Natural killer cell (primary cell): Measurements from ENCODE around the gene NBL1. TPM values are rescaled to one million over a fixed set of nuclear protein-coding genes. Genes with fewer than 3 reads are reported as not detected.
A peak's percentile ranks its signal among the peaks of the same experiment; 100 is the strongest.

Experiments
- ATAC-seq, 3 donors: fragments of 150-1000 bp in 2 of 3; fragments of 200-7000 bp in 1 of 3; cut with Tn5 transposase; 1 replicate in 1 of 3; 2 replicates in 2 of 3; pipeline ENCODE4 v1.10.0; 2021; ENCODE audit warnings: mild to moderate bottlenecking in 2 of 3, moderate library complexity in 2 of 3
- DNase-seq, 2 donors: peaks; one replicate each; pipeline versions ENCODE4 v3.0.0 to v3.0.0-alpha.2; 2013 to 2021; ENCODE audit warnings: mixed read lengths in 1 of 2
- H3K27ac ChIP-seq: one replicate; pipeline ENCODE4 v1.5.1; 2013; ENCODE audit warnings: mild to moderate bottlenecking, low read length
- H3K27me3 ChIP-seq: one replicate; pipeline ENCODE4 v1.6.1; 2013; ENCODE audit warnings: low read length; ENCODE audit not compliant: control insufficient read depth, insufficient read depth
- H3K36me3 ChIP-seq: one replicate; pipeline ENCODE4 v1.6.1; 2013; ENCODE audit warnings: low read length; ENCODE audit not compliant: control insufficient read depth, insufficient read depth
- H3K4me1 ChIP-seq: one replicate; pipeline ENCODE4 v1.6.1; 2013; ENCODE audit warnings: low read length; ENCODE audit not compliant: control insufficient read depth, insufficient read depth
- H3K4me3 ChIP-seq: one replicate; pipeline ENCODE4 v1.5.1; 2013; ENCODE audit warnings: low read length
- H3K9me3 ChIP-seq: one replicate; pipeline ENCODE4 v1.6.1; 2013; ENCODE audit warnings: low read length; ENCODE audit not compliant: control insufficient read depth, insufficient read depth
- H3K27ac Mint-ChIP-seq, 2 donors: one replicate each; pipeline ENCODE4 v1.8.0; 2022; ENCODE audit warnings: mild to moderate bottlenecking in 2 of 2, mixed read lengths in 2 of 2, moderate library complexity in 1 of 2
- H3K27me3 Mint-ChIP-seq, 2 donors: one replicate each; pipeline ENCODE4 v1.8.0; 2022; ENCODE audit warnings: low read depth in 2 of 2, mixed read lengths in 2 of 2
- H3K36me3 Mint-ChIP-seq: one replicate; pipeline ENCODE4 v1.8.0; 2022; ENCODE audit warnings: mixed read lengths
- H3K4me1 Mint-ChIP-seq, 2 donors: one replicate each; pipeline ENCODE4 v1.8.0; 2022; ENCODE audit warnings: mixed read lengths in 2 of 2
- H3K4me3 Mint-ChIP-seq: one replicate; pipeline ENCODE4 v1.8.0; 2022; ENCODE audit warnings: mild to moderate bottlenecking, moderate library complexity, mixed read lengths
- H3K9me3 Mint-ChIP-seq, 2 donors: one replicate each; pipeline ENCODE4 v1.8.0; 2022; ENCODE audit warnings: mixed read lengths in 2 of 2
- WGBS: methylation state at CpG from one replicate; pipeline ENCODE4 v1.1.7; 2013; ENCODE audit warnings: missing lambda C conversion rate; ENCODE audit not compliant: insufficient coverage; 5-methylcytosine and 5-hydroxymethylcytosine counted together
- intact Hi-C: fragments of 100-400 bp; cut with micrococcal nuclease; formaldehyde crosslinking; loops from one replicate; pipeline ENCODE4 v1.14.2; 2022
- total RNA-seq, 4 donors: library from RNA; stranded (reverse); fragments of 120-200 nt in 1 of 4; gene quantifications; one replicate each; pipeline versions ENCODE4 v1.2.3 to v1.2.4, GENCODE V29; 2013 to 2022
- TF ChIP-seq, protein P1 (sequence below): fragments of 200-600 bp; IDR thresholded peaks from one replicate; pipeline ENCODE4 v1.8.0; 2022; ENCODE audit warnings: antibody characterized with exemption

Gene NBL1
- total RNA-seq, 3 donors from 2014 or later (not counting 1 experiment from before 2014, with no cell fraction given), result 10.7 to 18.4 (median 11.4) TPM

DNA sequence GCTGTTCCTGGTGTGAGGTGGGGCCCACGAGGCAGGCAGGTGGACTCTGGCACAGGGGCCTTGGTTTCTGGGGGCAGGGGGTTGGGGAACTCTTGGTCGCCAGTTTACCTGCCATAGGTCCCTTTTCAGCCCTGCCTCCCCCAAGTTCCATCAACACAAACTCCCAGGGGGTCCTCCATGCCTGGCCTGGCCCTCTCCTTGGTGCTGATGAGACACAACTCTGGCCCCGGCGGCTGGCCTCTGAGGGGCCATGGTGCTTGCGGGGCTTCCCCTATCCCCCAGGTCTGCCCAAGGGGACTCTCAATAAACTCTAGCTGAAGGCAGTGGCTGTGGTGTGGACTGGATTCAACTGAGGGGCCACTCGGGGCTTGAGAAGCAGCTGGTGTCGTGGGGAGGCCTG lies 36.5 kb downstream of the NBL1 start:
- no peak for ATAC-seq
- 89% methylated on average over 7 of the region's 7 CpGs for WGBS
- peaks cover 2 to 12% of the 10 kb centered on the region in 2 donors for H3K27me3 Mint-ChIP-seq

DNA sequence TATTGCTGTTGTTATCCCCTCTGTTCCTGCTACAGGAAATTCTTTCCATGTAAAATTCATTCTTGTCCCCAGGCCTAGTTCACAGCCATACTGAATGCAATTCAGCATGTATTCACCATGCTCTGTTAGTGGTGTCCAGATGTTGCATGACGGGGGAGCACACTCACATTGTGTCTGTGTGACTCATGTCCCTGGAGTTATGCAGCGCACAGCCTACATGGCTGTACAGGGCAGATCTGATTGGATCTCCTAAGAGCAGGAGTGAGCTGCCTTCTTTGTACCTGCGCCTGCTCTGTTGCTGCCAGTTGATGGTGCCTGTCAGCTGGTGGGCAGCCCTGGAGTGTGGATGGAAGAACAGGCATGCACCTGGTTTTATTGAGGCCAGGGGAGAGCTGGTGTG lies 38.1 kb downstream of the NBL1 start:
- DNase-seq (no peak), ATAC-seq (no peak)
- Mint-ChIP-seq H3K4me1 (peaks cover under 1 to 2% of the 10 kb centered on the region in 2 donors), H3K36me3 (no peaks in the 10 kb centered on the region), H3K27ac (no peak overlapping the region), H3K4me3 (no peak overlapping the region), H3K27me3 (no peaks in the 10 kb centered on the region), H3K9me3 (no peaks in the 10 kb centered on the region)
- TF ChIP-seq, protein P1, sequence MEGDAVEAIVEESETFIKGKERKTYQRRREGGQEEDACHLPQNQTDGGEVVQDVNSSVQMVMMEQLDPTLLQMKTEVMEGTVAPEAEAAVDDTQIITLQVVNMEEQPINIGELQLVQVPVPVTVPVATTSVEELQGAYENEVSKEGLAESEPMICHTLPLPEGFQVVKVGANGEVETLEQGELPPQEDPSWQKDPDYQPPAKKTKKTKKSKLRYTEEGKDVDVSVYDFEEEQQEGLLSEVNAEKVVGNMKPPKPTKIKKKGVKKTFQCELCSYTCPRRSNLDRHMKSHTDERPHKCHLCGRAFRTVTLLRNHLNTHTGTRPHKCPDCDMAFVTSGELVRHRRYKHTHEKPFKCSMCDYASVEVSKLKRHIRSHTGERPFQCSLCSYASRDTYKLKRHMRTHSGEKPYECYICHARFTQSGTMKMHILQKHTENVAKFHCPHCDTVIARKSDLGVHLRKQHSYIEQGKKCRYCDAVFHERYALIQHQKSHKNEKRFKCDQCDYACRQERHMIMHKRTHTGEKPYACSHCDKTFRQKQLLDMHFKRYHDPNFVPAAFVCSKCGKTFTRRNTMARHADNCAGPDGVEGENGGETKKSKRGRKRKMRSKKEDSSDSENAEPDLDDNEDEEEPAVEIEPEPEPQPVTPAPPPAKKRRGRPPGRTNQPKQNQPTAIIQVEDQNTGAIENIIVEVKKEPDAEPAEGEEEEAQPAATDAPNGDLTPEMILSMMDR, result no peak
- Histone ChIP-seq H3K9me3 (no peaks in the 10 kb centered on the region), H3K4me3 (no peak overlapping the region), H3K27ac (no peak overlapping the region), H3K36me3 (peaks cover under 1% of the 10 kb centered on the region), H3K27me3 (no peaks in the 10 kb centered on the region), H3K4me1 (peaks cover 4% of the 10 kb centered on the region)
- WGBS, result 93% methylated on average over 3 of the region's 3 CpGs
- intact Hi-C loops, result no loop called here

More for the DNA sequence above, 36.5 kb downstream of the NBL1 start:
- H3K36me3 Mint-ChIP-seq, result no peaks in the 10 kb centered on the region
- H3K9me3 ChIP-seq, result no peaks in the 10 kb centered on the region
- H3K4me1 ChIP-seq, result no peaks in the 10 kb centered on the region
- H3K4me1 Mint-ChIP-seq, result no peaks in the 10 kb centered on the region
- no peak overlapping the region for H3K4me3 ChIP-seq
- H3K9me3 Mint-ChIP-seq, result no peaks in the 10 kb centered on the region
- TF ChIP-seq, protein P1, result no peak
- H3K36me3 ChIP-seq, result no peaks in the 10 kb centered on the region
- H3K27ac Mint-ChIP-seq, result no peak overlapping the region
- H3K4me3 Mint-ChIP-seq, result no peak overlapping the region
- H3K27me3 ChIP-seq, result no peaks in the 10 kb centered on the region
- no peak overlapping the region for H3K27ac ChIP-seq
- DNase-seq, result no peak
- intact Hi-C loops, result no loop called here

DNA sequence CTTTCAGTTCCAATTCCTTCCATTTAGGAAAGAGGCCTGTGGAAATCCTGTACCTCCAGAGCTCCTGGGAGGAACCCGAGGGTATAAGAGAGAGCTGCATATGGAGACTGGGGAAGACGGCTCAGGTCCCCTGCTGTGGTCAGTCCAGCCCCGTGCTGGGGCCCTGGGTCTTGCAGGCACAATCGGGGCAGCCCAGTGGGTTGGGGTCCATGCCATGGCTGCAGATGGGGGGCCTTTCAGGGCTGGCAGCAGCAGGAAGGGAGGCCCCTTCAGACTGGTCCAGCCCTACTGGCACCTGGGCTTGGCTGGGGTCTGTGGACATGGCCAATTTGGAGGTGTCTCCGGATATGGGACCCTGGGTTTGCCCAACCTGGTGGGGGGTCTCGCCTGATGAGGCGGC lies 38.8 kb downstream of the NBL1 start:
- Histone ChIP-seq H3K27ac (no peak overlapping the region), H3K27me3 (no peaks in the 10 kb centered on the region), H3K4me3 (no peak overlapping the region), H3K9me3 (no peaks in the 10 kb centered on the region), H3K4me1 (peaks cover 11% of the 10 kb centered on the region), H3K36me3 (peaks cover 2% of the 10 kb centered on the region)
- WGBS, result 97% methylated on average over 7 of the region's 7 CpGs
- peak in 1 of 3 donors; percentile 18 for ATAC-seq
- H3K27me3 Mint-ChIP-seq, result no peaks in the 10 kb centered on the region
- H3K36me3 Mint-ChIP-seq, result no peaks in the 10 kb centered on the region
- no peak overlapping the region for H3K27ac Mint-ChIP-seq
- intact Hi-C loops, result no loop called here
- no peaks in the 10 kb centered on the region for H3K9me3 Mint-ChIP-seq
- H3K4me1 Mint-ChIP-seq, result peaks cover 7 to 8% of the 10 kb centered on the region in 2 donors
- no peak for DNase-seq
- H3K4me3 Mint-ChIP-seq, result no peak overlapping the region
- TF ChIP-seq, protein P1, result no peak

DNA sequence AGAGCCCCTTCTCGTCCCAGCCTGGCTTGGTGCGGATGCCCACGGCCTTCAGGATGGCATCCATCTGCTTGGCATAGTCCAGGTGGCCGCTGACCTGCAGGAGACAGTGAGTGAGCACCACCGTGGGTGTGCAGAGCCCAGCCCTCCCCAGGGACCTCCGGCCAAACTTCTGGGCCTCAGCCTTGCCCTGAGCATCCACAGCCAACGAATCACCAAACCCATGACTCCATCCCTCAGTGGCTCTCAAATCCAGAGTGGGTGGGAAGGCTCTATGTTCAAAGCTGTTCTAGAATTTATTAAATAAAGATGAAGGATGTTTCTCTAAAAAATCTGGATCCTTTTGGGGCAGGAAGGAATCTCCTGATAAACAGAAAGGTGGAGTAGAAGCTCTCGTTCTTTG lies 39.2 kb downstream of the NBL1 start:
- Histone ChIP-seq H3K27me3 (no peaks in the 10 kb centered on the region), H3K4me3 (no peak overlapping the region), H3K4me1 (peaks cover 15% of the 10 kb centered on the region), H3K36me3 (peaks cover 2% of the 10 kb centered on the region), H3K27ac (no peak overlapping the region), H3K9me3 (no peaks in the 10 kb centered on the region)
- Mint-ChIP-seq H3K27ac (no peak overlapping the region), H3K4me3 (no peak overlapping the region), H3K9me3 (no peaks in the 10 kb centered on the region), H3K4me1 (peaks cover 11 to 12% of the 10 kb centered on the region in 2 donors), H3K36me3 (no peaks in the 10 kb centered on the region), H3K27me3 (no peaks in the 10 kb centered on the region)
- DNase-seq (no peak), ATAC-seq (no peak)
- intact Hi-C loops, result no loop called here
- TF ChIP-seq, protein P1, result no peak
- WGBS, result 93% methylated on average over 6 of the region's 8 CpGs
